IPS DF 6.9 (cell line): ENCODE data around the gene NPIPA1.
"Not testable (repeated sequence)": the region's sequence is repeated elsewhere in the genome, so short reads cannot be mapped to it uniquely, and the experiment has no call there.

Experiments used
- DNase-seq: peaks from one replicate; pipeline ENCODE4 v3.0.0-alpha.2; 2013; ENCODE audit warnings: low read depth, low spot score
- H3K27ac ChIP-seq: one replicate; pipeline ENCODE4 v1.5.1; 2013; ENCODE audit warnings: low read length, control low read depth
- H3K27me3 ChIP-seq: 2 replicates; pipeline ENCODE4 v1.6.1; 2013; ENCODE audit warnings: mild to moderate bottlenecking, low read length; ENCODE audit not compliant: control insufficient read depth, insufficient read depth
- H3K36me3 ChIP-seq: 2 replicates; pipeline ENCODE4 v1.6.1; 2013; ENCODE audit warnings: low read length; ENCODE audit not compliant: control insufficient read depth, insufficient read depth
- H3K4me1 ChIP-seq: 2 replicates; pipeline ENCODE4 v1.6.1; 2013; ENCODE audit warnings: low read length; ENCODE audit not compliant: control insufficient read depth, insufficient read depth
- H3K4me3 ChIP-seq: 2 replicates; pipeline ENCODE4 v1.5.1; 2013; ENCODE audit warnings: mild to moderate bottlenecking, low read length
- H3K9me3 ChIP-seq: 2 replicates; pipeline ENCODE4 v1.6.1; 2013; ENCODE audit warnings: low read length, inconsistent platforms; ENCODE audit not compliant: control insufficient read depth, insufficient read depth
- WGBS: extraction: QIAGEN DNeasy Blood & Tissue Kit; methylation state at CpG from one replicate; pipeline ENCODE4 v1.1.7; 2013; ENCODE audit warnings: mixed read lengths, missing lambda C conversion rate; ENCODE audit not compliant: insufficient read length, insufficient coverage; 5-methylcytosine and 5-hydroxymethylcytosine counted together

The NPIPA1 gene

DNA sequence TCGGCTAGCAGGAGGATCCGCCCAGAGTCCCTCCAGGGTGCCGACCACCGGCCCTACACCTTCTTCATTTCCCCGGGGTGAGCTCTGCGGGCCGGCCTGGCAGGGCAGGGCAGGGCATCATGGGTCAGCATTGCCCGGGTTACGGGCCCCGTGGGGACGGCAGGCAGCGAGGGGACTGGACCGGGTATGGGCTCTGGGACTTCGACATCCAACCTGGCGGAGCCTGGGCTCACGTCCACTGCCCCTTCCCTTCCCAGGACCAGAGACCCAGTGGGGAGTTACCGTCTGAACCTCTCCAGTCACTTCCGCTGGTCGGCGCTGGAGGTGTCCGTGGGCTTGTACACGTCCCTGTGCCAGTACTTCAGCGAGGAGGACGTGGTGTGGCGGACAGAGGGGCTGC, 7.0 kb upstream of the NPIPA1 start:
- H3K9me3 ChIP-seq, H3K4me1 ChIP-seq, H3K27me3 ChIP-seq, DNase-seq, H3K4me3 ChIP-seq, H3K36me3 ChIP-seq, H3K27ac ChIP-seq: not testable (repeated sequence)
- WGBS, result no CpG with 5 or more reads among the region's 25 CpGs

GRCh38 chr16:14930971-14931370, 6.3 kb upstream of the NPIPA1 start:
- no CpG with 5 or more reads among the region's 19 CpGs for WGBS
- not testable (repeated sequence) for H3K9me3 ChIP-seq, H3K4me1 ChIP-seq, H3K4me3 ChIP-seq, H3K36me3 ChIP-seq, H3K27me3 ChIP-seq, H3K27ac ChIP-seq, DNase-seq

- H3K4me1 ChIP-seq, H3K27ac ChIP-seq, H3K4me3 ChIP-seq, H3K36me3 ChIP-seq, H3K9me3 ChIP-seq, DNase-seq, H3K27me3 ChIP-seq: not testable (repeated sequence)
- WGBS, result no CpG with 5 or more reads among the region's 47 CpGs
Measured at GRCh38 chr16:14932581-14933375, 4.5 kb upstream of the NPIPA1 start.

DNA sequence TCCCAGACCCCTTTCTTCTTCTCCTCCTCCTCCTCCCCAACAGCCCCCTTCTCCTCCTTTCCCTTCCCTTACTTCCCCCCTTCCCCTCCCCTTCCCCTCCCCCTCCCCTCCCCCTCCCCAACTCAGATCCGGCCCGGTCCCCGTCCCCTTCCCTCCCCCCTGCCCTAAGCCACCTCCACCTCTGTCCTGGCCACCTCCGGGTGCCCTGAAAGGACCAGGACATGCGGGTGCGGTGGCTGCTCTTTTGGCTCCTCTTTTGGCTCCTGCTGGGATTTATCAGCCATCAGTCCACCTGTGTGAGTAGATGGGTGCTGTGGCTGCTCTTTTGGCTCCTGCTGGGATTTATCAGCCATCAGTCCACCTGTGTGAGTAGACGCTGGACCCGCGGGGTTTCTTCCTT, 751 bp downstream of the NPIPA1 start:
- DNase-seq, H3K9me3 ChIP-seq, H3K4me1 ChIP-seq, H3K27ac ChIP-seq, H3K4me3 ChIP-seq, H3K27me3 ChIP-seq, H3K36me3 ChIP-seq: not testable (repeated sequence)
- no CpG with 5 or more reads among the region's 9 CpGs for WGBS

GRCh38 chr16:14942686-14943085, 5.4 kb downstream of the NPIPA1 start:
- H3K9me3 ChIP-seq, H3K27ac ChIP-seq, DNase-seq, H3K36me3 ChIP-seq, H3K4me1 ChIP-seq, H3K27me3 ChIP-seq, H3K4me3 ChIP-seq: not testable (repeated sequence)
- no CpG with 5 or more reads among the region's 3 CpGs for WGBS

GRCh38 chr16:14955546-14956231, 18.4 kb downstream of the NPIPA1 start:
- no peak for DNase-seq
- Histone ChIP-seq H3K9me3 (no peaks in the 10 kb centered on the region), H3K4me3 (no peak overlapping the region), H3K27me3 (no peaks in the 10 kb centered on the region), H3K27ac (no peak overlapping the region), H3K36me3 (no peaks in the 10 kb centered on the region), H3K4me1 (0 out of 2 replicates have a peak, but pooled peaks cover 1% of the 10 kb centered on the region)
- no CpG with 5 or more reads among the region's 16 CpGs for WGBS

GRCh38 chr16:14957576-14958322, 20.5 kb downstream of the NPIPA1 start:
- Histone ChIP-seq H3K27ac (no peak overlapping the region), H3K4me1 (0 out of 2 replicates have a peak, but pooled peaks cover 1% of the 10 kb centered on the region), H3K27me3 (no peaks in the 10 kb centered on the region), H3K4me3 (no peak overlapping the region), H3K9me3 (no peaks in the 10 kb centered on the region), H3K36me3 (no peaks in the 10 kb centered on the region)
- DNase-seq, result no peak
- no CpG with 5 or more reads among the region's 28 CpGs for WGBS

DNA sequence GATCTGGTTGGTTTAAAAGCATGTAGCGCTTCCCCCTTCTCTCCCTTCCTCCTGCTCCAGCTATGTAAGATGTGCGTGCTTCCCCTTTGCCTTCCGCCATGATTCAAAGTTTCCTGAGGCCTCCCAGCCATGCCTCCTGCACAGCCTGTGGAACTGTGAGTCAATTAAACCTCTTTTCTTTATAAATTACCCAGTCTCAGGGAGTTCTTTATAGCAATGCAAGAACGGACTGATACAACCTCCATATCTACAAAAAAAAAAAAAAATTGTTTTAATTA, 21.0 kb downstream of the NPIPA1 start:
- Histone ChIP-seq H3K36me3 (no peaks in the 10 kb centered on the region), H3K27me3 (no peaks in the 10 kb centered on the region), H3K27ac (no peak overlapping the region), H3K9me3 (no peaks in the 10 kb centered on the region), H3K4me3 (no peak overlapping the region), H3K4me1 (0 out of 2 replicates have a peak, but pooled peaks cover 1% of the 10 kb centered on the region)
- DNase-seq, result no peak
- no CpG with 5 or more reads among the region's 4 CpGs for WGBS

- DNase-seq, result no peak
- Histone ChIP-seq H3K4me1 (0 out of 2 replicates have a peak, but pooled peaks cover 1% of the 10 kb centered on the region), H3K27ac (no peak overlapping the region), H3K36me3 (no peaks in the 10 kb centered on the region), H3K4me3 (no peak overlapping the region), H3K27me3 (no peaks in the 10 kb centered on the region), H3K9me3 (no peaks in the 10 kb centered on the region)
- no CpG with 5 or more reads among the region's 7 CpGs for WGBS
Measured at GRCh38 chr16:14958970-14959369, 21.7 kb downstream of the NPIPA1 start.

GRCh38 chr16:14961405-14962186, 24.4 kb downstream of the NPIPA1 start:
- WGBS, result no CpG with 5 or more reads among the region's 11 CpGs
- H3K27ac ChIP-seq, result no peak overlapping the region
- no peaks in the 10 kb centered on the region for H3K27me3 ChIP-seq
- H3K36me3 ChIP-seq, result no peaks in the 10 kb centered on the region
- H3K4me1 ChIP-seq, result 0 out of 2 replicates have a peak, but pooled peaks cover 1% of the 10 kb centered on the region
- no peak overlapping the region for H3K4me3 ChIP-seq
- no peaks in the 10 kb centered on the region for H3K9me3 ChIP-seq
- DNase-seq, result no peak
